OCI-LY1 (cell line): ENCODE measurements around the gene TDRD15.

Source experiments
- CTCF ChIP-seq: fragments of 200-600 bp; sonication (generic), shearing (Covaris generic); IDR thresholded peaks from 2 replicates; pipeline ENCODE4 v1.5.1; 2017; ENCODE audit warnings: mild to moderate bottlenecking, antibody characterized with exemption, low read length, moderate library complexity, mixed read lengths
- EZH2 ChIP-seq: fragments of 200-600 bp; sonication (generic), shearing (Covaris generic); IDR thresholded peaks from 2 replicates; pipeline ENCODE4 v1.8.0; 2017; ENCODE audit warnings: borderline replicate concordance, mixed run types, mild to moderate bottlenecking, antibody characterized with exemption, low read length, moderate library complexity, mixed read lengths

DNA sequence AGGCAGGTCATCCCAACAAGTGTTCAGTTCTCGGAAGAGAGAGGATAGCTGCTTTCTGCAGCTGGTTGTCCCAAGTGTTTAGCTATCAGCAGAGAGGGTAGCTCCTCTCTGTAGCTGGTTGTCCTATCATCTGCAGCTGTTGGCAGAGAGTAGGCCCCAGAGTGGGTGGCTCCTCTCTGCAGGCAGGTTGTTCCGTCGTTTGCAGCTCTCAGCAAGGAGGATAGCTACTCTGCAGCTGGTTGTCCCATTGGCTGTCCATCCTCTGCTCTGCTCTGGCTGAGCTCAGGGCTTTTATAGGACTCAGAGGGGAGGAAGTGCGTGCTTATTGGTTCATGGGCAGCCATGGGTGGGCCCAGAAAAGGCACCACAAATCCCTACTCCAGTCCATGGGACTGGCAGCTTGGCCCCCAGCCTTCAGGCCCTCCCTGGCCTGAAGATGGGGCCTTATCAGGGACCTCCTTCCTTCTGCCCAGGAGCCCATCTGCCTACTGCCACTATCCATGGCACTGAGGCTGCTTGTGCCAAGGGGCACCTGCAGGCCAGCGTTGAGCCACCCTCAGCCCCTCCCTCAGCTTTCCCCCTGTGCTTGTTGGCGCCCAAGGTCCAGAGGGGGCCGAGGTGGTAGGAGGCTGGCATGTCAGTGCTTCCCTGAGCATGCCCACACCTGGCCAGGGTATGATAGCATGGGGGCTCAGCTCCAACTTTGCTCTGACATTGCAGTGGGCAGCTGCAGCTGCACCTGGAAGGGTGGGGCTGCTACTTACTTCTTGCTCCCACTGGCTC is 38.3 kb downstream of the TDRD15 start:
- no peak for TF ChIP-seq CTCF
- TF ChIP-seq EZH2 = no peak
